ENCODE data around the gene CHD2. TPM values are rescaled to one million over a fixed set of nuclear protein-coding genes. Genes with fewer than 3 reads are reported as not detected.

Gene CHD2
- total and polyA plus RNA-seq, 10 of the 15 experiments (the other 5 are each of a cell fraction or from before 2014, with no cell fraction given) = 38.1 to 94.7 (median 63.3) TPM

- no peak overlapping the region for H3K4me2 ChIP-seq (ENCODE audit: control insufficient read depth, insufficient read depth)
- no peaks in the 10 kb centered on the region; the same call in 1 of the 2 replicates for H4K20me1 ChIP-seq (ENCODE audit: control insufficient read depth, insufficient read depth)
- H3K36me3 ChIP-seq (ENCODE audit: control insufficient read depth in 2 of 2, insufficient read depth in 2 of 2, low read length in 1 of 2) = peaks cover 23 to 52% of the 10 kb centered on the region in 2 experiments
- H3K27ac ChIP-seq (ENCODE audit: control insufficient read depth, insufficient read depth) = no peak overlapping the region
- over 99% methylated on average over 8 of the region's 8 CpGs for WGBS (ENCODE audit: insufficient coverage, insufficient replicate concordance, low lambda C conversion rate, missing lambda C conversion rate)
- FAIRE-seq (no peak), ATAC-seq (no peak), DNase-seq (ENCODE audit: low read depth, low spot score) (no peak)
- no peak overlapping the region for H3K9ac ChIP-seq (ENCODE audit: control insufficient read depth, insufficient read depth, low read length)
- no peak overlapping the region for H2AFZ ChIP-seq (ENCODE audit: control insufficient read depth, low read depth, low read length)
- H3K4me3 ChIP-seq = no peak overlapping the region
- peaks cover 7% of the 10 kb centered on the region for H3K79me2 ChIP-seq (ENCODE audit: control insufficient read depth, insufficient read depth, low read length)
- ChIA-PET RAD21 (ENCODE audit: unreplicated experiment) (no interaction called here), POLR2A (interaction anchor here (0.7 kb wide), 2 partner anchors 33 to 87 kb away, joined by 3 read pairs; partner anchors contain the start of gene CHD2), SMC1A (ENCODE audit: uncharacterized antibody, unreplicated experiment) (interaction anchor here (0.6 to 1.2 kb wide), 4 partner anchors 7 to 123 kb away, joined by 3 to 4 read pairs (median 3); no protein-coding TSS in a partner anchor), CTCF (interaction anchor here (1.2 to 1.4 kb wide), 2 partner anchors 17 to 21 kb away, joined by 3 to 4 read pairs; no protein-coding TSS in a partner anchor)
- in situ Hi-C loops (cut with MboI) = no loop called here
- intact Hi-C loops (cut with micrococcal nuclease; ENCODE audit: unreplicated experiment) = no loop called here
- no peaks in the 10 kb centered on the region for H3K9me3 ChIP-seq (replicated peaks; ENCODE audit: control insufficient read depth, insufficient read depth, low read length)
- no TSS peak for BruUV-seq (replicated peaks)
- H3K4me1 ChIP-seq (ENCODE audit: control insufficient read depth, insufficient read depth, low read length) = no peaks in the 10 kb centered on the region
- no peaks in the 10 kb centered on the region for H3K27me3 ChIP-seq (replicated peaks in 1 of 2; ENCODE audit: control insufficient read depth in 2 of 2, insufficient read depth in 2 of 2, low read length in 1 of 2)
- TF ChIP-seq TCF12 (IDR thresholded peaks at IDR 0.05; ENCODE audit: low read depth, low read length) = no peak
- no peak for TF ChIP-seq KDM1A (IDR thresholded peaks at IDR 0.05; ENCODE audit: borderline replicate concordance)
Observed at GRCh38 chr15:92932946-92933649, 33.0 kb downstream of the CHD2 start.

GRCh38 chr15:92933831-92934230 lies 33.7 kb downstream of the CHD2 start:
- Histone ChIP-seq H3K9ac (ENCODE audit: control insufficient read depth, insufficient read depth, low read length) (no peak overlapping the region), H2AFZ (ENCODE audit: control insufficient read depth, low read depth, low read length) (no peak overlapping the region), H3K27me3 (replicated peaks in 1 of 2; ENCODE audit: control insufficient read depth in 2 of 2, insufficient read depth in 2 of 2, low read length in 1 of 2) (no peaks in the 10 kb centered on the region), H3K4me1 (ENCODE audit: control insufficient read depth, insufficient read depth, low read length) (no peaks in the 10 kb centered on the region), H3K4me3 (no peak overlapping the region), H3K79me2 (ENCODE audit: control insufficient read depth, insufficient read depth, low read length) (peaks cover 4% of the 10 kb centered on the region), H3K4me2 (ENCODE audit: control insufficient read depth, insufficient read depth) (no peak overlapping the region), H3K36me3 (ENCODE audit: control insufficient read depth in 2 of 2, insufficient read depth in 2 of 2, low read length in 1 of 2) (peaks cover 22 to 51% of the 10 kb centered on the region in 2 experiments), H3K27ac (ENCODE audit: control insufficient read depth, insufficient read depth) (no peak overlapping the region), H4K20me1 (ENCODE audit: control insufficient read depth, insufficient read depth) (no peaks in the 10 kb centered on the region; the same call in 1 of the 2 replicates), H3K9me3 (replicated peaks; ENCODE audit: control insufficient read depth, insufficient read depth, low read length) (no peaks in the 10 kb centered on the region)
- in situ Hi-C loops (cut with MboI) = no loop called here
- SMC1A ChIA-PET (ENCODE audit: uncharacterized antibody, unreplicated experiment) = interaction anchor here (0.7 to 1.0 kb wide), 5 partner anchors 8 to 50 kb away, joined by 3 to 6 read pairs (median 3); no protein-coding TSS in a partner anchor
- RAD21 ChIA-PET (ENCODE audit: unreplicated experiment) = no interaction called here
- POLR2A ChIA-PET = no interaction called here
- intact Hi-C loops (cut with micrococcal nuclease; ENCODE audit: unreplicated experiment) = no loop called here
- no peak for TF ChIP-seq ZNF592 (IDR thresholded peaks at IDR 0.05)
- TF ChIP-seq FOS (IDR thresholded peaks at IDR 0.05; ENCODE audit: borderline replicate concordance, extremely low read depth, insufficient read length) = no peak
- no peak for TF ChIP-seq ZNF622 (IDR thresholded peaks at IDR 0.05)
- TF ChIP-seq BACH1 (IDR thresholded peaks at IDR 0.05; ENCODE audit: borderline replicate concordance) = no peak
- TF ChIP-seq, protein P1, sequence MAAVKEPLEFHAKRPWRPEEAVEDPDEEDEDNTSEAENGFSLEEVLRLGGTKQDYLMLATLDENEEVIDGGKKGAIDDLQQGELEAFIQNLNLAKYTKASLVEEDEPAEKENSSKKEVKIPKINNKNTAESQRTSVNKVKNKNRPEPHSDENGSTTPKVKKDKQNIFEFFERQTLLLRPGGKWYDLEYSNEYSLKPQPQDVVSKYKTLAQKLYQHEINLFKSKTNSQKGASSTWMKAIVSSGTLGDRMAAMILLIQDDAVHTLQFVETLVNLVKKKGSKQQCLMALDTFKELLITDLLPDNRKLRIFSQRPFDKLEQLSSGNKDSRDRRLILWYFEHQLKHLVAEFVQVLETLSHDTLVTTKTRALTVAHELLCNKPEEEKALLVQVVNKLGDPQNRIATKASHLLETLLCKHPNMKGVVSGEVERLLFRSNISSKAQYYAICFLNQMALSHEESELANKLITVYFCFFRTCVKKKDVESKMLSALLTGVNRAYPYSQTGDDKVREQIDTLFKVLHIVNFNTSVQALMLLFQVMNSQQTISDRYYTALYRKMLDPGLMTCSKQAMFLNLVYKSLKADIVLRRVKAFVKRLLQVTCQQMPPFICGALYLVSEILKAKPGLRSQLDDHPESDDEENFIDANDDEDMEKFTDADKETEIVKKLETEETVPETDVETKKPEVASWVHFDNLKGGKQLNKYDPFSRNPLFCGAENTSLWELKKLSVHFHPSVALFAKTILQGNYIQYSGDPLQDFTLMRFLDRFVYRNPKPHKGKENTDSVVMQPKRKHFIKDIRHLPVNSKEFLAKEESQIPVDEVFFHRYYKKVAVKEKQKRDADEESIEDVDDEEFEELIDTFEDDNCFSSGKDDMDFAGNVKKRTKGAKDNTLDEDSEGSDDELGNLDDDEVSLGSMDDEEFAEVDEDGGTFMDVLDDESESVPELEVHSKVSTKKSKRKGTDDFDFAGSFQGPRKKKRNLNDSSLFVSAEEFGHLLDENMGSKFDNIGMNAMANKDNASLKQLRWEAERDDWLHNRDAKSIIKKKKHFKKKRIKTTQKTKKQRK (IDR thresholded peaks at IDR 0.05; ENCODE audit: low read depth, low read length) = no peak
- TF ChIP-seq STAT3 (IDR thresholded peaks at IDR 0.05; ENCODE audit: low read depth, low read length) = no peak
- no TSS peak for BruUV-seq (replicated peaks)
- CTCF ChIA-PET = interaction anchor here (1.4 kb wide), 1 partner anchor 20 kb away, joined by 4 read pairs; no protein-coding TSS in a partner anchor
- WGBS (ENCODE audit: insufficient coverage, insufficient replicate concordance, low lambda C conversion rate, missing lambda C conversion rate) = 100% methylated on average over 1 of the region's 1 CpG
- DNase-seq (ENCODE audit: low read depth, low spot score) (no peak), FAIRE-seq (no peak), ATAC-seq (no peak)

Data from GM12878 (cell line).